ENCODE results near the gene SLU7. TPM values are rescaled to one million over a fixed set of nuclear protein-coding genes. Genes with fewer than 3 reads are reported as not detected.

Gene SLU7
- total and polyA plus RNA-seq, 9 of the 15 experiments (the other 6 are each of a cell fraction or from before 2014, with no cell fraction given) = 42.1 to 65.7 (median 54.8) TPM

GRCh38 chr5:160360310-160360709 lies 58.6 kb downstream of the SLU7 start (continued):
- TF ChIP-seq ZBTB40 (IDR thresholded peaks at IDR 0.05) (no peak), ZBTB40 (CRISPR knock-in tag; IDR thresholded peaks at IDR 0.05) (no peak), ZFPM2 (CRISPR knock-in tag; IDR thresholded peaks at IDR 0.05) (no peak), JUND (IDR thresholded peaks at IDR 0.05; ENCODE audit: borderline replicate concordance, low read depth, low read length) (no peak), JUND (tag; IDR thresholded peaks at IDR 0.05; ENCODE audit: borderline replicate concordance, low read depth, low read length) (no peak), FOXM1 (IDR thresholded peaks at IDR 0.05; ENCODE audit: low read depth) (no peak), FOXM1 (CRISPR knock-in tag; IDR thresholded peaks at IDR 0.05; ENCODE audit: low read depth) (no peak)
